ENCODE results near the gene UQCRH.
"Not testable (repeated sequence)": the region's sequence is repeated elsewhere in the genome, so short reads cannot be mapped to it uniquely, and the experiment has no call there.

UQCRH gene

DNA sequence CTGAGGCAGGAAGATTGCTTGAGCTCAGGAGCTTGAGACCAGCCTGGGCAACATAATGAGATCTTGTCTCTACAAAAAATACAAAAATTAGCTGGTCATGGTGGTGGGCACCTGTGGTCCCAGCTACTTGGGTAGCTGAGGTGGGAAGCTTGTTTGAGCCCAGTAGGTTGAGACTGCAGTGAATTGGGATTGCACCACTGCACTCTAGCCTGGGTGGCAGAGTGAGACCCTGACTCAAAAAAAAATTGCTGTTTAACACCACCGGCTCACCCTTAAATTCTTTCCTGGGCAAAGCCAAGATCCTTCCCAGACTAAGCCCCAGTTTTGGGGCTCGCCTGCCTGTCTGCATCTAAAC, 30.5 kb downstream of the UQCRH start:
- DNase-seq = no peak

DNA sequence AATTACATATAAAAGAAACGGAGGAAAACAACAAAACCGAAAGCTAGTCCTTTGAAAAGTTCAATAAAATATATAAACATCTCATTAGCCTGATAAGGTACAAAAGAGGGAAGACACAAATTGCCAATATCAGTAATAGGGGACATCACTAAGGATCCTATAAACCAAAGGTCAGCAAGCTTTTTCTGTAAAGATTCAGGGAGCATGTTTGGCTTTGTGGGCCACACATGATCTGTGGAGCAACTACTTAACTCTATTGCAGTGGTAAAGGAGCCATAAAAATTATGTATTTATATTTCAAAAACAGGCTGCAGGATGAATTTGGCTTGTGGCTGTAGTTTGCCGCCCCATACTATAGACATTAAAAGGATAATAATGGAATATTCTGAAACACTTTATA, 31.6 kb downstream of the UQCRH start:
- DNase-seq = no peak

- not testable (repeated sequence) for DNase-seq
Measured at GRCh38 chr1:46337409-46337808, 33.9 kb downstream of the UQCRH start.

- peak; percentile 95 for DNase-seq
Measured at GRCh38 chr1:46340404-46341221, 37.1 kb downstream of the UQCRH start, which contains the start of gene NSUN4. NSUN4 (plus strand) TSS chr1:46340807; CDS start chr1:46340827, 20 bp downstream.

DNA sequence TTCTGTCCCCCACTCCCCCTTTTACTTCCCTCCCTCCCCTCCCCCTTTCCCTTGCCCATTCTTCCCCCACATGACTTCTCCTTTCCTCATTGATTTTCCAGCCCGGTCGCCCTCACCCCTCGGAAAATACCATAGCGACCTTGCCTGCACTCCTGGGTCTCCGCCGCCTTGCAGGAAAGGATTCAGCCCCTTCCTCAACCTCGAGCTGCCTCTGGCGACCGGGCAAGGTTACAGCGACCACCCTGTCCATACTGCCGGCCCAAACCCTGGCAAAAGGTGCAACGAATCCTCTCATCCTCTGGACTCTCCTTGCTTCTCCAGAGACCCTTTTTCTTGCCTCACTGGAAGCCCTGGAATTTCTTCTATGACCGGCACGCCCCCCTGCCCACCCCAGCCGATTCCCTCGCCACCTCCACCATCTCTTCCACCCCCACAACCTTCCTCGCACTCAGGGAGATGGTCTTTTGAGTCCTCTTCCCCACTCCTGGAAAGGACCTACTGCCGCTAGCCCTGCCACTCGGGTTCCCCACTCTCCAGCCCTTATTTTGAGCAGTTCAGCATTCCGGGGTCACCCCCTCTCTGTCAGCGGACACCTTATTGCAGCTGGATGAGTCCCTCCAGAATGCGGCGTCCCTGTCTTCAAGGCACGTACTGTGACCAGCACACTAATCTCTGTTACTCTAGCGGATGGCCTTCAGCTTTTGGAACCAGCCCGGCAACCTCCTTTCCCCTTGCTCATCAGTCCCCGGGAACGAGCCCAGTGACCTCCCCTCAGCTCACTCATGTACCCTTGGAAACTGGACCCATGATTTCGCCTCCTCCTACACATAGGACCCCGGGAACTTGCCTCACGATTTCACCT, 38.0 kb downstream of the UQCRH start:
- no peak for DNase-seq

DNA sequence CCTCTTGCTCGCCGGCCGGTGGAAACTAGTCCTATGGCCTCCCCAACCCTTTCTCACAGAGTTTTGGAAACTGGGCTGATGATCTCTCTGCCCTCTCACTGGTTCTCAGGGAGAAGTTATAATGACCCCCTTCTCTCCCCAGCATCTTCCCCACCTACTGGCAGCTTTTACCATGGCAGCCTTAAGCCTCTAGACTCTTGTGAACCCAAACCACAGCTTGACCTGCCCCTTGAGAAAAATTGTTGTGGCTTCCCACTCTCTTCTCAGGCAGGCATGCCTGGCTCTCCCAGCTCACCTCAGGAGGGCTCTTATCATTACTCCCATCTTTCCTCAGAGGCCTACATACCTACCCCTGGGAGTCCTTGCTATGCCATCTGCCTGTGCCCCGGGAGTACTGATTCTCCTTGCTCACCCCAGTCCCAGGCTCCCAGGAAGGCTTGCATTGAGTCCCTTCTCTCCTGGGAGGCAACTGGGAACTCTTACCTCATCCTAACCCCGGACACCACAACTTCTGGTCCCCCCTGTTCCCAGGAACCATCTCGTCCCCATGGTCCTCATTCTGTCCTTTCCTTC, 38.7 kb downstream of the UQCRH start:
- DNase-seq = no peak

GRCh38 chr1:46342677-46343350, 39.3 kb downstream of the UQCRH start:
- DNase-seq = no peak

DNA sequence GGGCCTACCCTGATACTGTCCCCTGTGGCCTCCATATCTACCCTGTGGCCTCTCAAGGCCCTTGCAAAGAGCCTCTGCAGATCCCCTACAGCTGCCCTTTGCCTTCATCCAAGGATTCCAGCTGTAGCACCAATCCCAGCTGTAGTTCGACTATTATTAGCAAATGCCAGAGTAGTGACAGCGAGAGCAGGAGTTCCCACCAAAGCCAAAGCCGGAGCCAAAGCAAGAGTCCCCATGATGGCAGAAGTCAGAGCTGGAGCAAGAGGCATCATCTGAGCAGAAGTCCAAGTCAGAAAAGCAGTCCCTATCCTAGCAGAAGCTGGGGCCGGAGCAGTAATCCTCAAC, 39.8 kb downstream of the UQCRH start:
- DNase-seq = no peak

DNA sequence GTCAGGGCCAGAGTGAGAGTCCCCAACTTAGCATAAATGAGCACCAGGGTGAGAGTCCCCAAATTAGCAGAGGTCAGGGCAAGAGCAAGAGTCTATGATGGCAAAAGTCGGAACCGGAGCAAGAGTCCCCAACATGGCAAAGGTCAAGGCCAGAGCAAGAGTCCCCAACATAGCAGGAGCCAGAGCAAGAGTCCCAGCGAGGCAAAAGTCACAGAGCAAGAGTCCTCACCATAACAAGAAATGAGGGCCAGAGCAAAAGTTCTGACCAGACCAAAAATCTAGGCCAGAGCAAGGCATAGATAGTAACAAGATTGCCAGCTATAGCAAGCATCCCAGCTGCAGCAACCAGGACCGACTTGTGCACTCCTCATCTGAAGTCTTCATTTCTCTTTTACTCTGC, 40.2 kb downstream of the UQCRH start:
- DNase-seq = no peak

GRCh38 chr1:46344481-46344880, 41.0 kb downstream of the UQCRH start:
- no peak for DNase-seq

DNA sequence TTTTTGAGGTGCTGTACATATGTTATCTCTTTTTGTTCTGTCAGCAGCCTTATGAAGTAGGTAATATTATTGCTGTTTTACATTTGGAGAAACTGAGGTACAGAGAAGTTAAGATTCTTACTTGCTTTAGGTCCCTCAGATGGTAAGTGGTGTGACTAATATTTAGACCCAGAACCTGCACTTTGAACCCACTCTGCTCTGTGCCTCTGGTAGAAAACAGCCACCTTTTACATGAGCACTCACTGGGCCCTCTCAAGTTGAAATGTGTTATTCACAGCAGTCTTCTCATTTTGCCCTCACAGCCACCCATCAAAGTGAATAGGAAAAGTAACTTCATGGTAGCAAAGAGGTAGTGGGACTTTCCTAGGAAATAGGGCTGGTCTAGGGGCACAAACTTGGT, 41.8 kb downstream of the UQCRH start:
- peak; percentile 21 for DNase-seq

DNA sequence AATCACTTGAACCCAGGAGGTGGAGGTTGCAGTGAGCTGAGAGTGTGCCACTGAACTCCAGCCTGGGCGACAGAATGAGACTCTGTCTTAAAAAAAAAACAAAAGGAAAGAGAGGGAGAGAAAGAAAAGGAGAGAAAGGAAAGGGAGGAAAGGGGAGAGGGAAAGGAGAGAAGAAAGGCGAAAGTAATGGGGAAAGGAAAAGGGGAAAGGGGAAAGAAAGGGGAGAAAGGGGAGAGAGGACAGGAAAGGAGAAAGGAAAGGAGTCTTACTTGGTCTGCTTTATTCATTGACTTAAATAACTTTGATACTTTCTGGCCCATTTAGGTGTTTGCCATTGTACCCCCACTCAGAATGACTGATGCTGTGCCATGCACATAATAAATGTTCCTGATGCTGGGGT, 48.9 kb downstream of the UQCRH start:
- DNase-seq = no peak

- not testable (repeated sequence) for DNase-seq
Measured at GRCh38 chr1:46355920-46356319, 52.4 kb downstream of the UQCRH start.

GRCh38 chr1:46362158-46362557, 58.7 kb downstream of the UQCRH start:
- DNase-seq = no peak

DNA sequence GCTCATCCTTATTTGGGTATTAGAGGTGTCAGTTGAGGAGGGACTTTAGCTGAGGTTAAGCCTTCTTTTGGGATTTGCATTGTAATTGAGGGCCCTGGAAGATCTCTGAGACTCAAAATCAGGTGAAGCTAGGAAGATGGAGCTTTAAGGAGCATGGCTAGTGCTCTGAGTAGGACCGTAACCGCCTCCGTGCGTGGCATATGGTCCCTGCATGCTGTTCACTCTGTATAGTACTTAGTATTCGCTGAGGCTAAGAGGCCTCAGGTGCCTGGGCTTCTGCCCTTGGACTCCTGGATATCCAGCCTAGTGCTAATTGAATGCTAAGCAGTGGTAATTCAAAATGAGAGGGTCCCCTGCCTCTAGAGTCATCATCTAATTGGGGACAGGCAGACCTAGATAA, 59.6 kb downstream of the UQCRH start:
- no peak for DNase-seq

GRCh38 chr1:46364612-46365011, 61.1 kb downstream of the UQCRH start:
- no peak for DNase-seq

GRCh38 chr1:46365796-46366195, 62.3 kb downstream of the UQCRH start:
- DNase-seq = not testable (repeated sequence)

All from suppressor macrophage treated with lipopolysaccharide for 4 hours (primary cell).